Measurements from ENCODE around the gene PROSER2.

PROSER2 gene

GRCh38 chr10:11828682-11829284 lies 5.6 kb downstream of the PROSER2 start:
- in situ Hi-C loops (cut with HindIII; ENCODE audit: low pct_unique_long_range_greater_than_20kb, low sequenced_read_pairs) = no loop called here
- DNase-seq (ENCODE audit: low read depth in 1 of 2, low spot score in 1 of 2) = no peak
- TF ChIP-seq JUND (IDR thresholded peaks at IDR 0.05; ENCODE audit: low read depth) = no peak

- TF ChIP-seq JUND (IDR thresholded peaks at IDR 0.05; ENCODE audit: low read depth) = no peak
- in situ Hi-C loops (cut with HindIII; ENCODE audit: low pct_unique_long_range_greater_than_20kb, low sequenced_read_pairs) = no loop called here
- peak in 1 of 2 experiments; percentile 50 for DNase-seq (ENCODE audit: low read depth in 1 of 2, low spot score in 1 of 2)
These were observed 7.8 kb downstream of the PROSER2 start for GRCh38 chr10:11830836-11831519.

- DNase-seq (ENCODE audit: low read depth in 1 of 2, low spot score in 1 of 2) = peak in 1 of 2 experiments; percentile 61
- TF ChIP-seq JUND (IDR thresholded peaks at IDR 0.05; ENCODE audit: low read depth) = peak; percentile 43; the same call in 1 of the 2 replicates
- in situ Hi-C loops (cut with HindIII; ENCODE audit: low pct_unique_long_range_greater_than_20kb, low sequenced_read_pairs) = no loop called here
These were observed 8.4 kb downstream of the PROSER2 start for GRCh38 chr10:11831520-11831951.

- in situ Hi-C loops (cut with HindIII; ENCODE audit: low pct_unique_long_range_greater_than_20kb, low sequenced_read_pairs) = no loop called here
- no peak for DNase-seq (ENCODE audit: low read depth in 1 of 2, low spot score in 1 of 2)
- no peak for TF ChIP-seq JUND (IDR thresholded peaks at IDR 0.05; ENCODE audit: low read depth)
These were observed 8.9 kb downstream of the PROSER2 start for GRCh38 chr10:11832042-11832441.

- in situ Hi-C loops (cut with HindIII; ENCODE audit: low pct_unique_long_range_greater_than_20kb, low sequenced_read_pairs) = no loop called here
- no peak for DNase-seq (ENCODE audit: low read depth in 1 of 2, low spot score in 1 of 2)
- TF ChIP-seq JUND (IDR thresholded peaks at IDR 0.05; ENCODE audit: low read depth) = no peak
These were observed 11.9 kb downstream of the PROSER2 start for GRCh38 chr10:11835061-11835460.

GRCh38 chr10:11835704-11836103 lies 12.5 kb downstream of the PROSER2 start:
- no peak for TF ChIP-seq JUND (IDR thresholded peaks at IDR 0.05; ENCODE audit: low read depth)
- DNase-seq (ENCODE audit: low read depth in 1 of 2, low spot score in 1 of 2) = no peak
- in situ Hi-C loops (cut with HindIII; ENCODE audit: low pct_unique_long_range_greater_than_20kb, low sequenced_read_pairs) = no loop called here

GRCh38 chr10:11837372-11838161 lies 14.4 kb downstream of the PROSER2 start:
- no peak for TF ChIP-seq JUND (IDR thresholded peaks at IDR 0.05; ENCODE audit: low read depth)
- in situ Hi-C loops (cut with HindIII; ENCODE audit: low pct_unique_long_range_greater_than_20kb, low sequenced_read_pairs) = no loop called here
- DNase-seq (ENCODE audit: low read depth in 1 of 2, low spot score in 1 of 2) = no peak

- TF ChIP-seq JUND (IDR thresholded peaks at IDR 0.05; ENCODE audit: low read depth) = no peak
- in situ Hi-C loops (cut with HindIII; ENCODE audit: low pct_unique_long_range_greater_than_20kb, low sequenced_read_pairs) = no loop called here
- no peak for DNase-seq (ENCODE audit: low read depth in 1 of 2, low spot score in 1 of 2)
These were observed 15.2 kb downstream of the PROSER2 start for GRCh38 chr10:11838298-11838852.

GRCh38 chr10:11841375-11841774 lies 18.2 kb downstream of the PROSER2 start:
- in situ Hi-C loops (cut with HindIII; ENCODE audit: low pct_unique_long_range_greater_than_20kb, low sequenced_read_pairs) = no loop called here
- no peak for DNase-seq (ENCODE audit: low read depth in 1 of 2, low spot score in 1 of 2)
- TF ChIP-seq JUND (IDR thresholded peaks at IDR 0.05; ENCODE audit: low read depth) = no peak

GRCh38 chr10:11842411-11842810 lies 19.3 kb downstream of the PROSER2 start:
- in situ Hi-C loops (cut with HindIII; ENCODE audit: low pct_unique_long_range_greater_than_20kb, low sequenced_read_pairs) = no loop called here
- no peak for TF ChIP-seq JUND (IDR thresholded peaks at IDR 0.05; ENCODE audit: low read depth)
- DNase-seq (ENCODE audit: low read depth in 1 of 2, low spot score in 1 of 2) = no peak

- in situ Hi-C loops (cut with HindIII; ENCODE audit: low pct_unique_long_range_greater_than_20kb, low sequenced_read_pairs) = no loop called here
- DNase-seq (ENCODE audit: low read depth in 1 of 2, low spot score in 1 of 2) = no peak
- no peak for TF ChIP-seq JUND (IDR thresholded peaks at IDR 0.05; ENCODE audit: low read depth)
These were observed 22.0 kb downstream of the PROSER2 start for GRCh38 chr10:11845113-11845512.

- TF ChIP-seq JUND (IDR thresholded peaks at IDR 0.05; ENCODE audit: low read depth) = no peak
- in situ Hi-C loops (cut with HindIII; ENCODE audit: low pct_unique_long_range_greater_than_20kb, low sequenced_read_pairs) = no loop called here
These were observed 23.4 kb downstream of the PROSER2 start for GRCh38 chr10:11846542-11846941.

GRCh38 chr10:11849277-11849676 lies 26.1 kb downstream of the PROSER2 start:
- TF ChIP-seq JUND (IDR thresholded peaks at IDR 0.05; ENCODE audit: low read depth) = no peak
- in situ Hi-C loops (cut with HindIII; ENCODE audit: low pct_unique_long_range_greater_than_20kb, low sequenced_read_pairs) = no loop called here

More at GRCh38 chr10:11846542-11846941, 23.4 kb downstream of the PROSER2 start:
- DNase-seq (ENCODE audit: low read depth in 1 of 2, low spot score in 1 of 2) = no peak

More at GRCh38 chr10:11849277-11849676, 26.1 kb downstream of the PROSER2 start:
- DNase-seq (ENCODE audit: low read depth in 1 of 2, low spot score in 1 of 2) = no peak

All from T47D (cell line).